Calu3 (cell line): ENCODE results near the gene SDHAF4. TPM values are rescaled to one million over a fixed set of nuclear protein-coding genes. Genes with fewer than 3 reads are reported as not detected.
A peak's percentile ranks its signal among the peaks of the same experiment; 100 is the strongest.

Experiments used
- Bru-seq: library from RNA; stranded (reverse); fragments of 400-500 nt; gene quantifications from one replicate; lab custom pipeline; 2021; lab: Mats Ljungman, UMichigan
- BruChase-seq, 2 experiments: library from RNA; stranded (reverse); fragments of 400-500 nt; gene quantifications; one replicate each; lab custom pipeline; 2021; lab: Mats Ljungman, UMichigan
- BruUV-seq: library from RNA; stranded (reverse); fragments of 400-500 nt; replicated peaks from 2 replicates; lab custom pipeline; 2021; lab: Mats Ljungman, UMichigan
- CTCF ChIA-PET: fragments of 300-600 bp; sonication (Branson Sonifier 250); formaldehyde crosslinking; loops from one replicate; lab custom pipeline; 2022; ENCODE audit warnings: antibody characterized with exemption; lab: Charles Lee
- DNase-seq: peaks from one replicate; pipeline ENCODE4 v3.0.0; 2022
- H3K27ac Mint-ChIP-seq: one replicate; pipeline ENCODE4 v1.8.0; 2022; ENCODE audit warnings: mixed read lengths; ENCODE audit not compliant: unreplicated experiment
- H3K27me3 Mint-ChIP-seq: one replicate; pipeline ENCODE4 v1.8.0; 2022; ENCODE audit warnings: mixed read lengths; ENCODE audit not compliant: unreplicated experiment
- H3K36me3 Mint-ChIP-seq: one replicate; pipeline ENCODE4 v1.8.0; 2022; ENCODE audit warnings: mild to moderate bottlenecking, moderate library complexity, mixed read lengths; ENCODE audit not compliant: insufficient read depth, unreplicated experiment
- H3K4me1 Mint-ChIP-seq: one replicate; pipeline ENCODE4 v1.8.0; 2022; ENCODE audit warnings: mild to moderate bottlenecking, low read depth, mixed read lengths; ENCODE audit not compliant: unreplicated experiment
- H3K4me3 Mint-ChIP-seq: one replicate; pipeline ENCODE4 v1.8.0; 2022; ENCODE audit warnings: mild to moderate bottlenecking, low read depth, moderate library complexity, mixed read lengths; ENCODE audit not compliant: unreplicated experiment
- H3K9me3 Mint-ChIP-seq: one replicate; pipeline ENCODE4 v1.8.0; 2022; ENCODE audit warnings: low read depth, mixed read lengths; ENCODE audit not compliant: unreplicated experiment
- CTCF ChIP-seq: fragments of 200-600 bp; IDR thresholded peaks from one replicate; pipeline ENCODE4 v1.8.0; 2022; ENCODE audit warnings: antibody characterized with exemption; ENCODE audit not compliant: unreplicated experiment
- intact Hi-C: fragments of 100-400 bp; cut with micrococcal nuclease; formaldehyde crosslinking; loops from one replicate; pipeline ENCODE4 v1.10.0; 2022; ENCODE audit not compliant: unreplicated experiment
- long read RNA-seq: library from polyadenylated mRNA; stranded (forward); transcript quantifications from one replicate; pipeline ENCODE4 v2.0.0, GENCODE V29; 2022
- total RNA-seq: library from RNA; stranded (reverse); gene quantifications from 2 replicates; pipeline ENCODE4 v1.2.3, GENCODE V29; 2022

Gene SDHAF4
- 13.3 and 21.0 TPM in 2 replicates for total RNA-seq
- percentile 78 among the genes with signal in this experiment for Bru-seq, nascent RNA
- percentile 69 among the genes with signal in this experiment for BruChase-seq, experiment 1, labeled RNA remaining after a 6-hour chase
- BruChase-seq, experiment 2, labeled RNA remaining after a 2-hour chase: percentile 63 among the genes with signal in this experiment
- long read RNA-seq, transcript SDHAF4-201 (3 exons, 1,196 nt): major isoform, 12 of 21 reads
- long read RNA-seq, partial matches to known transcripts: 0 of 21 reads
- long read RNA-seq, other reads (novel, unspliced or antisense): 7 of 21 reads

- H3K27me3 Mint-ChIP-seq: no peaks in the 10 kb centered on the region
- peak; percentile 97 for DNase-seq
Observed at GRCh38 chr6:70566751-70567382, at the start of gene SDHAF4. TSS of gene SDHAF4 (plus strand) at chr6:70566930. CDS start at chr6:70566941, 11 bp downstream.

GRCh38 chr6:70518723-70519122 lies 48.0 kb upstream of the SDHAF4 start:
- DNase-seq: no peak
- CTCF ChIA-PET: interaction anchor here (0.8 kb wide), 1 partner anchor 207 kb away, joined by 3 read pairs; no protein-coding TSS in a partner anchor
- BruUV-seq: no TSS peak
- Mint-ChIP-seq H3K27me3 (no peaks in the 10 kb centered on the region), H3K4me1 (peaks cover 16% of the 10 kb centered on the region), H3K4me3 (no peak overlapping the region), H3K27ac (no peak overlapping the region), H3K36me3 (peaks cover 42% of the 10 kb centered on the region), H3K9me3 (no peaks in the 10 kb centered on the region)
- intact Hi-C loops: no loop called here
- no peak for TF ChIP-seq CTCF

More at GRCh38 chr6:70566751-70567382, at the start of gene SDHAF4:
- Mint-ChIP-seq H3K27ac (peak within 1 kb of the TSS; percentile 39), H3K4me3 (peak within 1 kb of the TSS; percentile 72), H3K4me1 (peaks cover 7% of the 10 kb centered on the region), H3K9me3 (no peaks in the 10 kb centered on the region), H3K36me3 (peaks cover 22% of the 10 kb centered on the region)
- intact Hi-C loops: loop anchor here (2.0 to 5.0 kb wide), 3 partner anchors 100 to 255 kb away; partner anchors contain the start of gene SMAP1
- TF ChIP-seq CTCF: no peak
- TSS peak; percentile 35 for BruUV-seq
- CTCF ChIA-PET: interaction anchor here (1.0 to 2.0 kb wide), 5 partner anchors 9 to 346 kb away, joined by 3 to 7 read pairs (median 3); partner anchors contain the start of gene SMAP1

GRCh38 chr6:70520575-70520974 lies 46.2 kb upstream of the SDHAF4 start:
- CTCF ChIA-PET: interaction anchor here (0.7 to 1.6 kb wide), 7 partner anchors 148 to 435 kb away, joined by 3 to 11 read pairs (median 3); no protein-coding TSS in a partner anchor
- DNase-seq: no peak
- Mint-ChIP-seq H3K27me3 (no peaks in the 10 kb centered on the region), H3K4me1 (peaks cover 16% of the 10 kb centered on the region), H3K27ac (peak overlapping the region; percentile 35), H3K9me3 (no peaks in the 10 kb centered on the region), H3K4me3 (no peak overlapping the region), H3K36me3 (peaks cover 52% of the 10 kb centered on the region)
- TF ChIP-seq CTCF: no peak
- intact Hi-C loops: loop anchor here (1.0 kb wide), 1 partner anchor 166 kb away; no protein-coding TSS in a partner anchor
- BruUV-seq: no TSS peak

GRCh38 chr6:70524721-70525286 lies 41.9 kb upstream of the SDHAF4 start:
- H3K36me3 Mint-ChIP-seq: peaks cover 62% of the 10 kb centered on the region
- intact Hi-C loops: no loop called here
- H3K9me3 Mint-ChIP-seq: no peaks in the 10 kb centered on the region
- no peak for DNase-seq
- no peak overlapping the region for H3K27ac Mint-ChIP-seq
- TF ChIP-seq CTCF: no peak
- H3K27me3 Mint-ChIP-seq: no peaks in the 10 kb centered on the region
- CTCF ChIA-PET: no interaction called here
- BruUV-seq: TSS peak; percentile 7
- no peak overlapping the region for H3K4me3 Mint-ChIP-seq
- H3K4me1 Mint-ChIP-seq: no peaks in the 10 kb centered on the region
